Activated naive CD4-positive, alpha-beta T cell treated with Interleukin-2 at 50 U/mL for 16 hours (primary cell): ENCODE results near the gene KCNIP2.

Source experiments
- DNase-seq: peaks from one replicate; pipeline ENCODE4 v3.0.0-alpha.2; 2020

KCNIP2 gene

DNA sequence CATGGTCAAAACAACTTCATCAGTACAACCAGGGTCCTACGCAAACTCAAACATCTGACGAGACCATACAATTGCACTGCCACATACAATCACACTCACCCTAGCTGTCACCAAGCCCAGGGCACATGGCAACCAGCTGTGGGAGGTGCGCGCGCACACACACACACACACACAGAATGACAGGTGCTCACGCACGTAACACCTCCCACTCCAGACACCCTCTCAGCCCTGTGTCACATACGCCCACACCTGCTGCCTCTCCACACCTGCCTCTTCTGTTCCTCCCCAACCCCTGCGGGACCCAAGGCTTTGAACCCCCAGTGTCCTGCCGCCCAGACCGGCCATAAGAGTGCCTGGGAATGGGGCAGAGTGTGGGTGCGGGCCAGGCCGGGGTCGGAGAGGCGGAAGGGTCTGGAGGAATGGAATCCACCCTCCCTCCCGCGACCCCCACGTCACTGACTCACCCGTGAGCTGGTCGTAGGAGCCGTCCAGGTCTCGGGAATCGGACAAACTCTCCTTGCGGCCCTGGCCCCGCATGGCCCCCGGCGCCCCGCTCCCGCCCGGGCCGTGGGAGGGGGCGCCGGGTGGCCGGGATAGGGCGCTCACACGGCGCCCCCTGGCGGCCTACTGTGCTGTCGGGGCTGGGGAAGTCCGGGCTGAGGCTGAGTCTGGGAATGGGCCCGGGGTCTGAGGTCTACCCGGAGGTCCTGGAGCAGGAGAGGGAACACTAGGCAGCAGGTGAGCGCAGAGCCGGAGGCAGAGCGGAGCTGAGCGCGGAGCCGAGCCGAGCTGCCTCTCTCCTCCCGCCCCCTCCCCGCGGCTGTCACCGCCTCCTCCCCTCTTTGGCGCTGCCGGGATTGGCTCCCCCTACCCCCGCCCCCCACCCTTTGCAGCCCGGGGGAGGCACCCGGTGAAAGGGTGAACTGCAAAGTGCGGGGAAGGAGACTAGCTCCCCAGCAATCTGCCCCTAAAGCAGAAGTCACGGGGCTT, at the start of gene KCNIP2:
TSS of gene KCNIP2 (minus strand) at position 769 of the 990 bp plus-strand sequence. CDS start at position 537, 232 bp downstream.
- peak; percentile 69 for DNase-seq

DNA sequence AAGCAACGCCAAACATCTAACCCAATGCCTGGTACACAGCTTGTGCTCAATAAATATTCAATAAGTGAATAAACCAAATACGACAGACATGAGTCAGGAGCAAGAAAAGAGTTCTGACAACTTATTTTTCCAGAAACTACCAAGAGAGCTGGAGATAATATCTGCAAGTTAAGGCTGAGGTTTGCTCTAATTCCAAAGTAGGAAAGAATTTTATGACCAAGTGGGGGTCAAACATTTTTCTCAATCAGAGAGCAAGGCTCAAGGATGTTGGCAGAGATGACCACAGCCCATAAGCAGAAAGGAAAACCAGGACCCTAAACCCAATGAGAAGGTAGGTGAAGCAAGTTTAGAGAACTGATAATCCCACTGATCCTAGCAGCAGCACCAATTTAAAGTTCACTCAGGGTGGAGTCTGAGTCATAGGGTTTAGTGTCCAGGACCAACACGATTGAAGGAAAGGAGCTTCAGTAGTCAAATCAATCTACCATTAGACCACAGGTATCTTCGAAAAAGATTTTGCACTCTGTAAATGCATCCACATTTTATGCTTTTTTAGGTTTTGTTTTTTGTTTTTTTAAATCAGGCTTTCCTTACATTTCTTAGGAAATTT, 49.3 kb upstream of the KCNIP2 start:
- no peak for DNase-seq

DNA sequence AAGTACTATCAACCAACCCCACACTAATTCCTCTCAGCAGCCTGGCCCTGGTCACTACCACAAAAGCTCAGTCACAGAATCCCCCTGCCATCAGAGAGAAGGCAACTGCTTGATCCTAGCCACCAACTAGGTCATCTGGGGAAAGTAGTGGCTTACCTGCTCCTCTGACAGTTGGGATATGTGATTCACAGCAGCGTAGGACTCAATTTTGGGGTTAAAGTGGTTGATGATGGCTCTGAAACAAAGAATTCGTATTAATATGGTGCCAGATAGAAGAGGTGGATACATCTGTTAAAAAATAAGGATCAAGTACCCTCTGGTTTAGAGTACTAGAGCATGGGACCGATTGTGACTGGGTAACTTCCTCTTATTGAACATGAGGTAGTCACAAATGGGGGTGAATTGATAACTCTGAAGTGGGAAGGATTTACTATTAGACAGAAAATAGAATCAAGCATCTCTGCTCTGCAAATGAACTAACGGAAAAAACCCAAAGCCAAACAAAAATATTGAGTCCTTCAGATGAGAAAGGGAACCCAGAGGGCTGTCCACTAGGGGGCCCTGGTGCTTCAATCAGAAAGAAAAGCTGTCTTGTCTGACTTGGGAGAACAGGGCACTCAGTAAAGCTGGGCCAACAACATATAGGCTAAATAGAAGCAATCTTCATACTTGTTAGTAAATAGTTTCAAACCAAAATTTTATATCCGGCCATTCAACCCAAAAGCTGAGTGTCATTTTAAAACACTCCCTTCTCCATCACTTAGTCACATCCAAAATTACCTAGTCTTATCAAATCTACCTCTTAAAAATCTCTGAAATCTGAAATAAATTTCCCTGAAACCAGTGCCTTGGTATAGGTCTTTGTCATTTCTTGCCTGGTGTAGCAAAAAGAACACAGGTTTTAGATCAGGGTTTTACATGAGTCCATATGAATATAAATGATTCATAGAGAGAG, 45.9 kb upstream of the KCNIP2 start:
- DNase-seq, result peak; percentile 72

DNA sequence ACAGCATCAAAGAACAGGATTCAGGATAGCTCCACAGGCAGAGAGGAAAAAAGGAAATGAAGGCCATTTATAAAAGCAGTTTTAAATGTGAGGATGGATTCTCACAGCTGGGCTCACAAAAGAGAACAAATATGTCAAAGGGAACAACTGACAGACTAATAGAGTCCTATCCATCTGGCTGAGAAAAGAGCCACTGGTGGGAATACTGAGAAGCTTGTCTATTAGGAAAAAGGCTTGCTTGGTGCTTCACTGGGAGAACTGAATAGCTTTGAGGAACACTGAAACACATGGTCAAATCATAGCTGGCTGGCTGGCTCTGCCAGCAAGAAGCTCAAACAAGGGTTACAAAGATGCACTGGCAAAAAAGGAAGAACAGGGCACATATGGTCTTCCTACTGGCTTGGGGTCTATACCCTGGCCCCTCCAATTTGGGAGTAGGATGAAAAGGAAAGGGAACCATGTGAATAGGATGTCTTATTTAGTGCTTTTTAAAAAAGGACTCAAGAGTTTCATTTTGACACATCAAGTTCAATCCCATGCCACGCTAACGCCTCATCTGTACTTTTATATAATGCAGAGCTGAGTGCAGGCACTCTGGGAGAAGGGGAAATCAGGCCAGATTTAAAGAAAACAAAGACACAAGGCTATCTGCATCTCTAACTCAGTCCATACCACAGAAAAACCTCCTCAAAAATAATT, 44.8 kb upstream of the KCNIP2 start:
- DNase-seq, result no peak

DNA sequence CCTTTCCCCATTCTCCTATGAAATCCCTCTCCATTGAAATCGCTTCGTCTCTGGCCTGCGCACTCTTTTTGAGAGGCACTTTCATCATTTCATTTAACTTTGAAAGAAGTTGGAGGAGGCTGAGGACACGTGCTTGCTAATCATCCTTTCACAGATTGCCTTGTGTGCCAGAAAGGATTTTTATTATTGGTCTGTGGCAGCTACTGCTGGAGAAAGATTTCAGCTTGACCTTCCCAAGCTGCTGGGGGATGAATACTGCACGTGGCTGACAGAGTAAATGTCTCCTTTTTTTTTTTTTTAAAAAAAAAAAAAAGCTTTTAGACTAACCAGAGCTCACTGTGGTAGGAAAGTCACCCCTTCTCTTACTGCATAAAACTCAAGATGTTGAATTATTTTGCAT, 44.2 kb upstream of the KCNIP2 start:
- no peak for DNase-seq

DNA sequence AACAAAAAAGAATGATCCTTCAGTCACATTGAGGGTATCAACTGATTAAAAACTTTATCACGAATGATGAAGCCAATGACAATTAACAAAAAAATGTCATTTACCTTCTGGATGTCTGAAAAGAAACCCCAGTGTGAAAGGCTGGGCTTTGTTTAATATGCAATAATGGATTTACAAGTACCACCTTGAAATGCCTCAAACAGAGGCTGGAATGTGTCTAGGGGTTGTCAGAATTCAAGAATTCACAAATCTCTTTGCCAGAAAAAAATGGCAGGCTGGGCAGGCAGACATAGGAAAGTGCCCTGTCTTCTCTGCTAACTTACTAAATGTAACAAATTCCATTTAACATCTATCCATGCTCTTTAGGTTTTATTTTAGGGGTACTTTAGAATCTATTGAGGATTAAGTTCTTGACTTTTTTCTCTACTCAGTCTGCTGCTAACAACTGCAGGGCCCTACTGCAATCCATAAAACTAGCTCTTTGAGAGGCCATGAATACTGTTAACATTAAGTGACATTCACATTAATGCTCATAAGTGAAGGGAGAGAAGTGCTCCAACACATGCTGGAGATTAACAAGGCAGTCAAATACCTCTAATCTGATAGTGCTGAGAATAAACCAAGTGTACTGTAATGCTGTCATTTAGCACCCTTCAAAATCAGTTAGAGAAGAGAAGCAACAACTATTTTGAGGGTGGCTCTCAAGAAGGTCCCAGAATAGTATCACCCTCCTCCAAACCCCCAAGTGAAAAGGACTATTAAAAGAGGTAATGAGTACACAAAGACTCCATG, 43.1 kb upstream of the KCNIP2 start:
- DNase-seq, result no peak

DNA sequence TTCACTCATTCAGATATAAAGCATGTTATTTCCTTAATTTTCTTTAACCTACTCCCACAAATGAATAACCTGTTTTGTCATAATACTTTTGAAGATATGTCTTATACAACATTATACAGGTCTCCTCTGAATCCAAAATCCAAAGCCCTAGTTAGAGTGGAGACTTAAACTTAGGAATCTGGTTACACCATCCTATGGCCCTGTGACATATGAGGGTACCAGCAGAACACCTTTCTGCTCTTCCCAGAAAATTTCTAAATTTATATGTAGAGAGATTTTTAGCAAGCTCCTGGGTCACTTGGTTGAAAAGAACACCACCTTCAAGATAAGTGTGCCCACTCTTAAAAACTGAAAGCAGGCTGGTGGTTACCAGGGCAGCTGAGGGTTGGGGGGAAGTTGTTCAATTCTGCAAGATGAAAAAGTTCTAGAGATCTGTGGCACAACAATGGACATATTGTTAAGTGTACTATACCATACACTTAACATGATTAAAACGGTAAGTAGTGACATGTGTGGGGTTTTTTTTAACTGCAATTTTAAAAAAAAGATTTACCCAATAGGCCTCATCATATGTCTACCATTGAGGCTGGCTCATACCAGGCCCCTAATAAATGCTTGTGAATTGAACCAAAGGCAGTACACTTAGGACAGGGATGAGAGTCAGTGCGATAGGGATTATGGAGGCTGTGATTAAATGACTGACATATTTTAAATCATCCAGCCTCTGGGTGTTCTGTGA, 37.6 kb upstream of the KCNIP2 start:
- DNase-seq, result no peak

DNA sequence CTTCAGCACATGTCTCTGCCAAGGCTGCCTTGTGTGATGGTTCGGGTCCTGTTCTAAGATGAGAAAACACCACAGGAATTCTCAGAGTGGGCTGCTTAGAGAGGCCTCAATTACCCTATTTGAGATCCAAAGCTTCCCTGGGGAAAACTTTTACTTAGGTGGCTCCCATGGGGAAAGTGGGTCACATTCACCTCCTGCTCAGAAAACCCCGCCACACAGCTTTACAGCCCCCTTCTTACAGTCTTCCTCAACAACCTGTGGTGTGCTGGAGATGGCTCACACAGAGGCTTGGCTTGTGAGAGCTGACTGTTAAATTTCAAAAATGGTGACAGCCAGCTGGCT, 36.6 kb upstream of the KCNIP2 start:
- no peak for DNase-seq

DNA sequence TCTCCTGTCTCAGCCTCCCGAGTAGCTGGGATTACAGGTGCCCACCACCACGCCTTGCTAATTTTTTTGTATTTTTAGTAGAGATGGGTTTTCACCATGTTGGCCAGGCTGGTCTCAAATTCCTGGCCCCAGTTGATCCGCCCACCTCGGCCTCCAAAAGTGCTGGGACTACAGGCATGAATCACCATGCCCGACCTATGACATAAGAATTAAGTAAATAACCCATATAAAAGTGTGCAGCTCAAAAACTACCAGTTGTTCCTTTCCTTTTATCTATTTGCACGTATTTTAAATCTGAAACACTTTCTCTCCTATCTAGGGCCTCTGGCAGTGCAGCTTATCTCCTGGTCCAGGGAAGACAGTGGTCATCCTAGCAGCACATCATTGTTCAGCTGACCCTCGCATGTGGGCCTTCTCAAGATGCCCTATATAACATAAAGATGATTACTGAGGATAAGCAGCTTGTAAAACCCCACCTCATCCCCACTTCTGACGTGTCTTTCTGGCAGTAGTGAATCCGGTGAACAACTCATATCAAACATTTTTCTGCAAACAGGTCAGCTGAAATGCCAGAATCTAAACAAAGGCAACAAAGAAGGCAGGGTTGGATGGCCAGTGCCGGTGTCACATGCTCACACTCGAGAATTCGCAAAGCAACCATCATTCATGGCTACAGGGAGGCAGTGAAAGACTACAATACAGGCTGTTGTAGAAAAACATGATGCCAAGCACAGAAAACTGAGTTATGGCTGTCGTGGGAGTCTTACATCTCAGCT, 36.0 kb upstream of the KCNIP2 start:
- no peak for DNase-seq

DNA sequence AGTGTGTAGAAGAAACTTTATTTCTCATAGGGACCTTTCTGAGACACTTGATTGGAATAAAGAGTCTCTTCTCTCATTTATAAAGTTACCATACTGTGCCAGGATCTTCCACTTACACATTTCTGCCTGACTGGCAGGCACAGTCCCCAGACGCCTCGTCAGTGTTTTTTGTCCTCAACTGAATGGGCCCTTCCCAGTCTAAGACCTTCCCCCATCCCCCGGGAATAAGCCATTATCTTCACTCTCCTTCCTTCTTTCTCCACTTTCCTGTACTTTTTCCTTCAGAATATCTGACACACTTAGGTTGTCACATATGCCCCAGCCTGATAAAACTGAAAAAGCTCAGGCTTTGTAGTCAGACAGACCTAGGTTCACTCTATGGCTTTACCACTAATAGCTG, 35.3 kb upstream of the KCNIP2 start:
- no peak for DNase-seq

DNA sequence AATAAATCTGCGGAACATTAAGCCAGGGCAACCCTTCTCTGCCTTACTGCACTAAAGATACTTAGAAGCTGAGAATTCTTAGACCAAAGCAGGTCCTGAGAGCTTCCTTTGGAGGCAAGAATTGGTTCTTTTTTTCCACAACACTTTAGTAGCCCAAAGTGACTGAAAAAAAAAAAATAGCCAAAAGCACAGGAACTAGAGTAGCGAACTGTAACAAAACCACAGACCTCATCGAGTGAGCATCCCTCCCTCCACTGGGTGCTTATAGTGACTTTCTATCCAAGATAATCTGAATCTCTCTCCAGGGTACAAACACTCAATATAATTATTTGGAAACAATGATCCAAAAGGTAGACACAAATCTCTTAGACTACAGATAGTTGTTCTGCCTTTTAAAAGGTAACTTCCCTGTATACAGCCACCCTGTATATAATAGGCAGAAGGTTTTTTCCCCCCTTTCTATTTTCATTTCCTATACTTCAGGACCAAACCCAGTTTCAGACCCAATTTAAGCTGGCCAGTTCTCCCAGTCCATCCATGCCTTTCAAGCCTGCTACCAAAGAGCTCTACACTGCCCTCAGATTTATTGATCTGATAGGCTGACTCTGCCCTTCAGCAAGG, 31.6 kb upstream of the KCNIP2 start:
- DNase-seq, result no peak

DNA sequence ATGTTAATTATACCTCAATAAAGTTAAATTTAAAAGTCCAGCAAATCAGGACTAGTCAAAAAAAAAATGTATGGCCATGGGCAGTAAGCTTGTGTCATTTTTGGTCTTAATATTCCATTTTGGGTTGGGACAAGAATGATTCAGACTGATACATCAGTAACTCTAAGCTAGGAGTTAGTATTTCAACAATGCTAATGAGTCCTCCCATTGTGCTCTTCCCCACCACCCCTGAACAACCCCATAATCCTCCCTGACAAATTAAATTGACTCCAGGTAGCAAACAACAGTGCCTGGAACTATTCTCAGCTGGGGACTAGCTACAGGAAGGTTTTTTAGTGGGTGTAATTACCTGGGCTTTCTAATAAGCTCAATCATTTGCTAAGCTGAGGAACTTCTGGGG, 30.7 kb upstream of the KCNIP2 start:
- no peak for DNase-seq

DNA sequence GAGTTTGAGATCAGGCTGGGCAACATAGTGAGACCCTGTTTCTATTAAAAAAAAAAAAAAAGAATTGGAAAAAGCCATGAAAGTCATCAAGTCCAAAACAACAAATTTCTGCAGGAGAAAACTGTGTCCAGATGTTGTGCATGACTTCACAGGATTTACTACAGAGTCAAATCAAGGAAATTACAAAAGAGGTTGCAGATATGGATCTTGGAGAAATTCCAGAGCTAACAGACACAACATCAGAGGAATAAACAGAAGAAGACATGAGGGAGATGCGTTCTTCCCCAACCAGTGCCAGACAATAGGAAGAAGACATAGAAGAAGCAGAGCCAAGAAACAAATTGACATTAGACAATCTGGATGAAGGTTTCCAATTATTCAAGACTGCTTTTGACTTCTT, 24.3 kb upstream of the KCNIP2 start:
- DNase-seq, result no peak

DNA sequence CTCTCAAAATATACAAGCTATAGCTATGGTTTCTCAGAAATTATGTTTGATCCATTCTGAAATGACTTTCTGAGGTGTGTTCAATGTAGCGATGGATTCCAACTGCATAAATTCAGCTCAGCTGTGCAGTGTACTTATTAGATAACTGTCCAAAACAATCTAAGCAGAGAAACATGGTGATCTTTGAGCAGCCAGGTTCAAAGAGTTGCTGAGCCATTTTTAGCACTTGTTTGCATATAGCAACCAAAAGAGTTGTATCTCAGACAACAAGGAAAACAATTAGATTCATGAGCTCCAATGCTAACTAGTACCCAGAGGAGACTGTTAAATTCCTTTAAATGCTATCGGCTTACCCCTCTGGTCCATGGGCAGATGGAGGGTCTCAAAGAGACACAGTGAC, 15.9 kb upstream of the KCNIP2 start:
- DNase-seq, result no peak

DNA sequence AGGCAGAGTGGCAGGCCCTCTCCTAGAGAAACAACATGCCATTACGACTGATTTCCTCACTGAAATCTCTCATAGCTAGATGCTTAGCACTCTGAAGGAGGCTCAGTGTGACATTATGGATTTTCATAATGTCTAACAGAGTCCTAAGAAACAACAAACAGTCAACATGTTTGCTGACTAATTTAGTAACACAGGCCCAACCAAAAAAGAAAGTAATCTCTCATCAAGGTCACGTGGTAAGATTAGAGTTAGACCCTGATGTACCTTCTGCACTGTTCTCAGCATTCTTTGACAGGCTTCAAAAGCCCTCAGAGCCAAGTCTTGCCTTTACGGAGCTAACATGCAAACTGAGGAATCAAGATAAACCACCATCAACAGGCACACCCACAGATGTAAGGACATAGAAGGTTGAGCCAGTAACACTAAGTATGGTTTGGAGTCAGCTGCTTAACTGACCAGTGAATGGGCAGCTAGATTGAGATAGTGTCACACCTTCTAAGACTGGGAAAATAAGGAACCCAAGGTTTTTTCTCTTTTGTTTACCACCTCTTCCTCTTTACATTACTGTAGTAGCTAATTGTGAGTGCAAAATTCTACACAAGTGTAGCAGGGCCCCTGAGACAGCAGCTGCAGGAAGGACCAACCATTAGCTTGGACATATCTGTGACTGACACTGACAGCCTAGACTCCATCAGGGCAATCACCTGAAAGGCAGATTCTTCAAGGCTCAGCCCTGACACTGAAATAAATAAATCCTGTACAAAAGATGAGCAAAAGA, 15.3 kb upstream of the KCNIP2 start:
- DNase-seq, result no peak

DNA sequence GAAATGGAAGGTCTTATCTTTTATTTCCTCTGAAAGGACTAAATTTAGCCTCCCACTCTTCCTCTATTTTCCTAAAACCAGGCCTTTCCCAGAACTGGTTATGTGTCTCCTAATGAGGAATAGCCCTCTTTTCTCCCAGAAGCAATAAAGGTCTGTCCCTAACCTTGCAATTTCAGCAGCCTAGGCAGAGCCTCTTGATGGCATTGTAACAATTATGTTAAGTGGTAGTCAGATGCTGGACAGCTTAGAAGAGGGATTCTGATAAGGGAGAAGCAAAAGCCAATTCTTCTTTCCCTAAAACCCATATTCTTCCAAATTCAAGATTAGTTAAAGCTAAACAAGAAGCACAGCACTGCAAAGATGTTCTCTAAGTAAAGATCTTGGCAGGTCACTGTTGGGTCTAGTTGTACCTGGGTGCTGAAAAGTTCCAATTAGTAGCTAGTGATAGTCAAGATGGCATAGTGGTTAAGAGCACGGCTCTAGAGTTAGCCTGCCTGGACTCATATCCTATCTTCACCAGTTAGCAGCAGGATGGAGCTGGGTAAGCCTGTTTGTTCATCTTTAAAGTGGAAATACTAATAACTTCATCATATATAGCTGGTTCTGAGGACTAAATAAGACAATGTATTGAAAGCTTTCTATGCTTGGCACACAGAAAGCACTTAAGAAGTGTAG, 14.3 kb upstream of the KCNIP2 start:
- no peak for DNase-seq

DNA sequence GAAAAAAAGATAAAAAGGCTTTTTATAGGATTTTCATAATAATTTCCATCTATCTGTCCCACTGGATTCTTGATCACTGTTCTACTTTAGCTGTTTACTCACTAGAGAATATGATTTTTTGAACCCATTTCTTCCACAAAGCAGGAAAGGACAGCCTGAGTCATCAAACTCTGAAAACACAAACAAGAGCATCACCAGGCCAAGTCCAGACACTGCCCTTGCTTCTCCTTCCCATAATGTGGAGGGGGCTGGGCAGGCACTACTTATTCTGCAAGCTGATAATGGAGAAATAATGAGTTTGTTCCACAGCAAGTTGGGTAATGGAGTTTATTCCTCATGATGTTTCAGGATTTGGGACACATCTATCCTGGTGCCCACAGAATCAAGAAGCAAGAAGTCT, 13.0 kb upstream of the KCNIP2 start:
- no peak for DNase-seq

DNA sequence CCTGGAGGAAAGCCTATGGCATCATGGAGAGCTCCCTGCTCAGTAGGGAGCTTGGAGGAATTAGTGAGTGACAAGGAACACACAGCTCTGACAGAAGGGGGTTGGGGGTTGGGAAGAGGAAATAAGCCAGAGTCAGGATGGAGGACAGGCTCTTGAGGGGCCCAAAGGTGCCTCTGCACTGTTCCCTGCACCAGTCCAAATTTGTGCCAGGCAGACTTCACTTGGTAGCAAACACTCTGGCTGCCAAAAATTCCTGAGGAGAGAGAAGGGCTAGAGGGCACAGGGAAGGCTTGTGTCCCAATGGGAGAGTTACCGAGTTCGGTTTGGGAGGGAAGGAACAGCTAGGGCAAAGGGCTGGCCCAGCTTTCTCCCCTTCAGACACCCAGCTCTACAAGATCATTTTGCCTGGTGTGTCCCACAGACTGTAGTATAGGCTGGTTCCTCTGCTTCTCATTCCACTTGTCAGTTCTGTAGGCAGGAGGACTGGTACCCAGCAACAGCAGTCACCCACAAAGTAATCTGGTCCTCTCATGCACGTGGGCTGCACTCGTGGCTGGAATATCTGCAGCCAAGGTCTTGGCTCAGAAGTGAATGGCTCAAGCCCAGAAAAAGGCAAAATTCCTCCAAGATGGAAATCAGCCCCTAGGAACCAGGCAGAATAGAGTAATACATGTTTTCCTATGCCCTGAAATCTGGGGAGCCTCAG, 8.0 kb upstream of the KCNIP2 start:
- DNase-seq, result no peak
